Hepatocyte (in vitro differentiated cells): Measurements from ENCODE around the gene WDFY1. TPM values are rescaled to one million over a fixed set of nuclear protein-coding genes. Genes with fewer than 3 reads are reported as not detected.

Source experiments
- DNase-seq: peaks from one replicate; pipeline ENCODE4 v3.0.0-alpha.2; 2016; ENCODE audit warnings: low spot score
- H2AFZ ChIP-seq: fragments of 200-600 bp; sonication (generic); 2 replicates; pipeline ENCODE4 v1.6.0; 2016; ENCODE audit warnings: antibody characterized with exemption, mild to moderate bottlenecking
- H3K27ac ChIP-seq: fragments of 200-600 bp; sonication (generic); 2 replicates; pipeline ENCODE4 v1.5.1; 2016; ENCODE audit warnings: mild to moderate bottlenecking
- H3K27me3 ChIP-seq: fragments of 200-600 bp; sonication (generic); 2 replicates; pipeline ENCODE4 v1.6.1; 2016
- H3K36me3 ChIP-seq: fragments of 200-600 bp; sonication (generic); replicated peaks from 2 replicates; pipeline ENCODE4 v1.5.1; 2016; ENCODE audit warnings: low read depth; ENCODE audit not compliant: insufficient read depth
- H3K4me1 ChIP-seq: fragments of 200-600 bp; sonication (generic); 2 replicates; pipeline ENCODE4 v1.5.1; 2016; ENCODE audit warnings: mild to moderate bottlenecking, moderate library complexity; ENCODE audit not compliant: insufficient read depth
- H3K4me2 ChIP-seq: fragments of 200-600 bp; sonication (generic); 2 replicates; pipeline ENCODE4 v1.6.0; 2016
- H3K4me3 ChIP-seq: fragments of 200-600 bp; sonication (generic); 2 replicates; pipeline ENCODE4 v1.5.1; 2016; ENCODE audit warnings: mild to moderate bottlenecking
- H3K79me2 ChIP-seq: fragments of 200-600 bp; sonication (generic); 2 replicates; pipeline ENCODE4 v1.6.0; 2017; ENCODE audit warnings: mild to moderate bottlenecking
- H3K9me2 ChIP-seq: fragments of 200-600 bp; sonication (generic); replicated peaks from 2 replicates; pipeline ENCODE4 v1.6.0; 2017; ENCODE audit warnings: mild to moderate bottlenecking; ENCODE audit not compliant: insufficient read depth
- H3K9me3 ChIP-seq: fragments of 200-600 bp; sonication (generic); 2 replicates; pipeline ENCODE4 v1.5.1; 2016; ENCODE audit warnings: low read depth, mild to moderate bottlenecking
- H4K20me1 ChIP-seq: fragments of 200-600 bp; sonication (generic); 2 replicates; pipeline ENCODE4 v1.6.0; 2016; ENCODE audit warnings: mild to moderate bottlenecking; ENCODE audit not compliant: insufficient read depth, poor library complexity, severe bottlenecking
- CTCF ChIP-seq: fragments of 200-600 bp; sonication (generic); IDR thresholded peaks from 2 replicates; pipeline ENCODE4 v1.5.1; 2016; ENCODE audit warnings: antibody characterized with exemption, mild to moderate bottlenecking; ENCODE audit not compliant: poor library complexity
- EZH2 ChIP-seq: fragments of 200-600 bp; sonication (generic); IDR thresholded peaks from 2 replicates; pipeline ENCODE4 v1.6.1; 2016; ENCODE audit warnings: antibody characterized with exemption, mild to moderate bottlenecking, borderline replicate concordance
- EZH2phosphoT487 ChIP-seq: fragments of 200-600 bp; sonication (generic); IDR thresholded peaks from one replicate; pipeline ENCODE4 v1.6.1; 2018; ENCODE audit warnings: antibody characterized with exemption, mild to moderate bottlenecking, low read depth, moderate library complexity; ENCODE audit not compliant: unreplicated experiment, severe bottlenecking
- WGBS: methylation state at CpG from one replicate; pipeline ENCODE4 v1.1.6; 2016; ENCODE audit warnings: low lambda C conversion rate; ENCODE audit errors: missing lambda C conversion rate; 5-methylcytosine and 5-hydroxymethylcytosine counted together
- polyA plus RNA-seq: library from polyadenylated mRNA; unstranded; fragments of >200 nt; fragmentation: Nextera tagmentation; extraction: Ambion mirVana; gene quantifications from 2 replicates; pipeline ENCODE4 v1.2.1, GENCODE V29; 2016
- total RNA-seq: library from RNA; depleted of rRNA; stranded (reverse); fragments of >200 nt; gene quantifications from 2 replicates; pipeline ENCODE4 v1.2.3, GENCODE V29; 2014

Gene WDFY1
- total and polyA plus RNA-seq, 2 experiments from 2014 or later, result 45.6 to 68.3 TPM

- no peaks in the 10 kb centered on the region for H3K36me3 ChIP-seq
- H3K79me2 ChIP-seq, result peaks cover 1% of the 10 kb centered on the region
- TF ChIP-seq EZH2phosphoT487 (no peak), CTCF (no peak), EZH2 (no peak)
- H3K4me1 ChIP-seq, result no peaks in the 10 kb centered on the region
- H3K9me2 ChIP-seq, result no peaks in the 10 kb centered on the region
- no peak overlapping the region for H3K27ac ChIP-seq
- H3K9me3 ChIP-seq, result no peaks in the 10 kb centered on the region
- H3K27me3 ChIP-seq, result no peaks in the 10 kb centered on the region
- no peak overlapping the region for H3K4me3 ChIP-seq
- no peaks in the 10 kb centered on the region for H4K20me1 ChIP-seq
- H3K4me2 ChIP-seq, result no peak overlapping the region
- H2AFZ ChIP-seq, result no peak overlapping the region
- whole genome bisulfite sequencing, result 77% methylated on average over 3 of the region's 3 CpGs
- no peak for DNase-seq
These were observed 103.5 kb downstream of the WDFY1 start for GRCh38 chr2:223841436-223842190.

GRCh38 chr2:223837287-223838061 lies 107.7 kb downstream of the WDFY1 start, which contains the start of gene AP1S3:
Gene AP1S3 (minus strand): TSS chr2:223837582. CDS start chr2:223837450, 132 bp downstream.
- peak within 1 kb of the TSS; percentile 84 for H3K4me2 ChIP-seq
- peaks cover 35% of the 10 kb centered on the region for H3K79me2 ChIP-seq
- no peaks in the 10 kb centered on the region for H3K27me3 ChIP-seq
- under 1% methylated on average over 45 of the region's 82 CpGs for WGBS
- peak; percentile 90 for DNase-seq
- H3K36me3 ChIP-seq, result no peaks in the 10 kb centered on the region
- H3K4me1 ChIP-seq, result no peaks in the 10 kb centered on the region
- H3K9me2 ChIP-seq, result no peaks in the 10 kb centered on the region
- peak within 1 kb of the TSS; percentile 56 for H3K4me3 ChIP-seq
- H4K20me1 ChIP-seq, result no peaks in the 10 kb centered on the region
- no peak for TF ChIP-seq EZH2
- peak; percentile 2 for TF ChIP-seq CTCF
- H3K27ac ChIP-seq, result peak within 1 kb of the TSS; percentile 87
- H2AFZ ChIP-seq, result peak within 1 kb of the TSS; percentile 85
- H3K9me3 ChIP-seq, result no peaks in the 10 kb centered on the region

GRCh38 chr2:223835701-223836532 lies 109.2 kb downstream of the WDFY1 start:
- Histone ChIP-seq H3K4me1 (no peaks in the 10 kb centered on the region), H3K4me3 (no peak overlapping the region), H3K36me3 (no peaks in the 10 kb centered on the region), H3K27ac (peak overlapping the region; percentile 20), H3K27me3 (no peaks in the 10 kb centered on the region), H3K4me2 (peak overlapping the region; percentile 84), H3K79me2 (peaks cover 39% of the 10 kb centered on the region), H3K9me2 (no peaks in the 10 kb centered on the region), H2AFZ (no peak overlapping the region), H3K9me3 (no peaks in the 10 kb centered on the region), H4K20me1 (no peaks in the 10 kb centered on the region)
- WGBS, result 76% methylated on average over 15 of the region's 15 CpGs
- peak; percentile 39 for DNase-seq
- TF ChIP-seq EZH2, result no peak
- TF ChIP-seq EZH2phosphoT487, result no peak
- TF ChIP-seq CTCF, result no peak
